Esophagus muscularis mucosa (tissue), 3 donors: ENCODE data around the gene KCNAB1.

Experiments
- POLR2A ChIP-seq: fragments of 450-650 bp; IDR thresholded peaks from one replicate; pipeline ENCODE4 v1.6.1; 2017; ENCODE audit warnings: antibody characterized with exemption, moderate library complexity, mild to moderate bottlenecking, low read depth
- POLR2AphosphoS5 ChIP-seq, 2 donors: sonication (generic); formaldehyde crosslinking; IDR thresholded peaks; one replicate each; pipeline ENCODE4 v1.6.1; 2017; ENCODE audit warnings: antibody characterized with exemption in 2 of 2
- TF ChIP-seq, protein P1 (sequence below), 3 experiments: fragments of 200-600 bp in 2 of 3; fragments of 450-650 bp in 1 of 3; sonication (generic) in 2 of 3; IDR thresholded peaks; one replicate each; pipeline ENCODE4 v1.5.1; 2017 to 2019; ENCODE audit warnings: antibody characterized with exemption in 3 of 3, mild to moderate bottlenecking in 2 of 3, moderate library complexity in 1 of 3

DNA sequence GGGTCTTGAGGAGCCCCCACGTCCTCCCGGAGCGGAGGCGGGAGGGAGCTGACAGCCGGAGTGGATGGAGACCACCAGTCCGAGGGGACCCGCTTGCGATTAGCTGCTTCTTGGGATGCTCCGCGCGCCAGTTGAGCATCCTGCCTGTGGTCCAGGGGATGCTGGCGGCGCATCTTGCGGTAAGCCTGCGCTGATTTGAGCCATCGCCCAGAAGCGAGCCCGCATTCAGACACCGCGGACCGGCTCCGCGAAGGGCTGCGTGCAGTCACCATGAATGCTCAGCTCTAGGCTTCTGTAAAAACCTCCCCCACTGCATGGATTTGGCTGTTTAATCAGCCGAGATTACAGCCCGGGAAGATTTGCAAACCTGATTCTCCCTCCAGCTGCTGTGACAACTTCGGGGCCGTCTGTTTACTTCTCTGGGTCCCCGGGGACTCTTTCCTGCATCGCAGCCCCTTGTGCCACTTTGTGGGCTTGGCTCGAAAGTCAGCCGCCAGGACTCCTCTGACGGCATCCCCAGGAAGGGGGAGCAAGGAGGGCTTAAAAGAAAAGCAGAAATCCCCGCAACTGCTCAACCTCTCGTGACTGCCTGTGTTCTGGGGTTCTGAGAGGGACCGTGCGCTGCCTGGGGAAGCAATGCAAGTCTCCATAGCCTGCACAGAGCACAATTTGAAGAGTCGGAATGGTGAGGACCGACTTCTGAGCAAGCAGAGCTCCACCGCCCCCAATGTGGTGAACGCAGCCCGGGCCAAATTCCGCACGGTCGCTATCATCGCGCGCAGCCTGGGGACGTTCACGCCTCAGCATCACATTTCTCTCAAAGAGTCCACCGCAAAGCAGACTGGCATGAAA is 171.1 kb downstream of the KCNAB1 start:
- no peak for TF ChIP-seq POLR2A
- TF ChIP-seq, protein P1, sequence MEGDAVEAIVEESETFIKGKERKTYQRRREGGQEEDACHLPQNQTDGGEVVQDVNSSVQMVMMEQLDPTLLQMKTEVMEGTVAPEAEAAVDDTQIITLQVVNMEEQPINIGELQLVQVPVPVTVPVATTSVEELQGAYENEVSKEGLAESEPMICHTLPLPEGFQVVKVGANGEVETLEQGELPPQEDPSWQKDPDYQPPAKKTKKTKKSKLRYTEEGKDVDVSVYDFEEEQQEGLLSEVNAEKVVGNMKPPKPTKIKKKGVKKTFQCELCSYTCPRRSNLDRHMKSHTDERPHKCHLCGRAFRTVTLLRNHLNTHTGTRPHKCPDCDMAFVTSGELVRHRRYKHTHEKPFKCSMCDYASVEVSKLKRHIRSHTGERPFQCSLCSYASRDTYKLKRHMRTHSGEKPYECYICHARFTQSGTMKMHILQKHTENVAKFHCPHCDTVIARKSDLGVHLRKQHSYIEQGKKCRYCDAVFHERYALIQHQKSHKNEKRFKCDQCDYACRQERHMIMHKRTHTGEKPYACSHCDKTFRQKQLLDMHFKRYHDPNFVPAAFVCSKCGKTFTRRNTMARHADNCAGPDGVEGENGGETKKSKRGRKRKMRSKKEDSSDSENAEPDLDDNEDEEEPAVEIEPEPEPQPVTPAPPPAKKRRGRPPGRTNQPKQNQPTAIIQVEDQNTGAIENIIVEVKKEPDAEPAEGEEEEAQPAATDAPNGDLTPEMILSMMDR (IDR thresholded peaks at IDR 0.05): no peak
- TF ChIP-seq POLR2AphosphoS5 (IDR thresholded peaks at IDR 0.05): no peak
